ENCODE data around the gene CLDN34.
A peak's percentile ranks its signal among the peaks of the same experiment; 100 is the strongest.

The CLDN34 gene

GRCh38 chrX:9983441-9983840, 16.3 kb downstream of the CLDN34 start:
- DNase-seq: no peak

- DNase-seq: no peak
Observed at GRCh38 chrX:9983846-9984245, 16.7 kb downstream of the CLDN34 start.

- DNase-seq: no peak
Observed at GRCh38 chrX:9988762-9989161, 21.6 kb downstream of the CLDN34 start.

GRCh38 chrX:9992061-9992460, 24.9 kb downstream of the CLDN34 start:
- no peak for DNase-seq

GRCh38 chrX:9992724-9993123, 25.6 kb downstream of the CLDN34 start:
- DNase-seq: no peak

- DNase-seq: peak; percentile 7
Observed at GRCh38 chrX:9995855-9996339, 28.7 kb downstream of the CLDN34 start.

- DNase-seq: no peak
Observed at GRCh38 chrX:9997041-9997440, 29.9 kb downstream of the CLDN34 start.

GRCh38 chrX:9997524-9997923, 30.4 kb downstream of the CLDN34 start:
- no peak for DNase-seq

- DNase-seq: no peak
Observed at GRCh38 chrX:10001496-10001895, 34.3 kb downstream of the CLDN34 start.

GRCh38 chrX:10004832-10005475, 37.8 kb downstream of the CLDN34 start:
- DNase-seq: no peak

GRCh38 chrX:10006086-10006485, 38.9 kb downstream of the CLDN34 start:
- DNase-seq: no peak

- no peak for DNase-seq
Observed at GRCh38 chrX:10006770-10007169, 39.6 kb downstream of the CLDN34 start.

GRCh38 chrX:10007621-10008020, 40.5 kb downstream of the CLDN34 start:
- DNase-seq: no peak

GRCh38 chrX:10008483-10009056, 41.4 kb downstream of the CLDN34 start:
- DNase-seq: no peak

- no peak for DNase-seq
Observed at GRCh38 chrX:10009741-10010140, 42.6 kb downstream of the CLDN34 start.

GRCh38 chrX:10010686-10011085, 43.5 kb downstream of the CLDN34 start:
- DNase-seq: no peak

- no peak for DNase-seq
Observed at GRCh38 chrX:10011261-10011931, 44.2 kb downstream of the CLDN34 start.

- DNase-seq: no peak
Observed at GRCh38 chrX:10011991-10012390, 44.8 kb downstream of the CLDN34 start.

GRCh38 chrX:10014462-10015354, 47.5 kb downstream of the CLDN34 start:
- DNase-seq: peak; percentile 25

- DNase-seq: no peak
Observed at GRCh38 chrX:10015355-10015722, 48.2 kb downstream of the CLDN34 start.

- no peak for DNase-seq
Observed at GRCh38 chrX:10015723-10016518, 48.8 kb downstream of the CLDN34 start.

GRCh38 chrX:10016519-10017132, 49.5 kb downstream of the CLDN34 start:
- DNase-seq: no peak
